ENCODE measurements around the gene TMEM94.
"Not testable (repeated sequence)": the region's sequence is repeated elsewhere in the genome, so short reads cannot be mapped to it uniquely, and the experiment has no call there.

The TMEM94 gene

DNA sequence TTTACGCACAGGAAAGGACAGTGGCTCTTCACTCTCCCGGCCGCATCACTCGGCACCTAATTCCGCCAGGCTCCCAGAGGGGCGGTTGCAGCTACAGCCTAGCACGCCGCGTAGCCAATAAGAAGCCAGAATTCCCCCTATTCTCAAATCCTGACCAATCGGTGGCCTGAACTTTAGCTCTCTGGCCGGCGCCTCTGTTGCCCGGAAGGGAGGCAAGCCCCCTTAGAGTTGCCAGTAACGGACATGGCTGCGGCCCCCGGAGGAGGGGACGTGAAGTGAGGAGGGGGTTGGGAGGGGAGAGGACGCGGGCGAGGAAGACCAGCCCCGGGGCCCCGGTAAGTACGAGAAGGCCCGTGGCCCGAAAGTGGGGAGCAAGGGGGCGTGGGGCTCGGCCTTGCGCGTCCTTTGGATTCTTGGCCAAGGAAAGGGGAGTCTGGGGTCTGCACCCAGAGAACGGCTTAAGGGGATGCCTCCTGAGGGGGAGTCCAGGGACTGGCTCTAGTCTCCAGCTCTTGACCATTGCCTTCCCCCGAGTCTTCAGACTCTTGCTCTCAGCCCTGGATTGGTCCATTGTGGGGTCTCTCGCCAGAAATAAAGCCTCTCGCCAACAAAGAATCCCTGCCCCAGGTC is at the start of gene TMEM94:
TMEM94 (plus strand) TSS at position 219 of the 630 bp plus-strand sequence. CDS start 15,271 bp downstream, outside the sequence.
- peak; percentile 90 for DNase-seq

DNA sequence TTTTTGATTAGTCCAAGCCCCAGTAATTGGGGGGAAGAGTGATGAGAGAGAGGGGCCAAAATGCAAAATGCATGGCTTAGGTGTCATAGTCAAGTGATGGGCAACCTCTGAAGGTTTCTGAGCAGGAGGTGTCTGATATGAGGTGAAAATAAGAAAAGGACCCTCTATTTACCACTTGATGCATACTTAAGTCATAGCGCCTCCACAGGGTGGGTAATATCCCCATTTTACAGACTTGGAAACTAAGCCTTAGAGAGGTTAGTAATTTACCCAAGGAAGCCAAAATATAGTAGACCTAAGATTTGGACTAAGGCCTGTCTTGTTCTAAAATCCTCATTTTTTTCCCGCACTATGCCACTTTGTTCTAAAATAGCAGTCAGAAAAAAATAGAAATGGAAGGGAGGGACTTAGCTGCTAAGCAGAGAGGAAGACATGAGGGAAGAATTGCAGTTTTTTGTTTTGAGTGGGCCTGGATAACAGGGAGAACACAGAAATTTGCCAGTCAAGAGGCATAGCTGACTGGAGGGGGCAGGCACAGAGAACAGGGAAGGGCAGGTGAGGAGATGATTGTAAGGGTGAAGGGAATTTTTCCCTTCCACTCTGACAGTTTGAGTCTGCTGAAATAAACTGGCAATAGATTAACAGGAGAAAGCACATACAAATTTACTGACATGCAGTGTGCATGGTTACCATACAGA is 48.6 kb upstream of the TMEM94 start:
- DNase-seq = no peak

DNA sequence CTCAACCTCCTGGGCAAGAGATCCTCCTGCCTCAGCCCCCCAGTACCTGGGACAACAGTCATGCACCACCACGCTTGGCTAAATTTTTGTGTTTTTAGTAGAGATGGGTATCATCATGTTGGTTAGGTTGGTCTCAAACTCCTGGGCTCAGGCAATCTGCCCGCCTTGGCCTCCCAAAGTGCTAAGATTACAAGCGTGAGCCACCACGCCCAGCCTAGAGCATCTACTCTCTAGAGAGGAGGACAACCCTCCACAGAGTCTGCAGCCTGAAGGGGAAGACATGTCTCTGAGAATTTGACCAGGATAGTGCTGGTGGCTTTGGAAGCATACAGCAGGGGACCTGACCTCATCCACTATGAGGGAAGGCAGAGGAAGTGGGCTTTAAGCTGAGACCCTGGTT is 46.3 kb upstream of the TMEM94 start:
- no peak for DNase-seq

DNA sequence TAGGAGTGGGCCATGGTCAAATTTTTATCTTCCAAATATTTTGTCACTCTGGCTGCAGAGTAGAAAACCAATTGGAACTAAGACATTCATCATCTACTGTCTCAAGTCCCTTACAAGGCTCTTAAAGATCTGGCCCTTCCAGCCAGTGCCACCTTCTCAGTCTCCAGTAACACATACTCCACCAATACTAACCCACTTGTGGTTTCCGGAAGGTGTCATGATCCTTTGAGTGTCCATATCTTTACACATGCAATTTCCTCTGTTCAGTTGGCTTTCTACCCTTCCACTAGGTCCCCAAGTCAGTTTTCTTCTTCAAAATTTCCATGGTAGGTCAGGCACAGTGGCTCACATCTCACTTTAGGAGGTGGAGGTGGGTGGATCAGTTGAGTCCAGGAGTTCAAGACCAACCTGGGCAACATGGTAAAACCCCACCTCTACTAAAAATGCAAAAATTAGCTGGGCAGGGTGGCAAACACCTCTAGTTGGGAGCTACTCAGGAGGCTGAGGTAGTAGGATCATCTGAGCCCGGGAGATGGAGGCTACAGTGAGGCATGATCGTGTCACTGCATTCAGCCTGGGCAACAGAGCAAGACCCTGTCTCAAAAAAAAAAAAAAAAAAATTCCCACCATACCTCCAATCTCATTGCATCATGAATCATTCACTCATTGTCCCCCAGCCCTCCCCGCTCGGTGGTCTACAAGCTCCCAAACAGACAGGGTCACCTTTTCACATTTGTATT is 44.9 kb upstream of the TMEM94 start:
- no peak for DNase-seq

DNA sequence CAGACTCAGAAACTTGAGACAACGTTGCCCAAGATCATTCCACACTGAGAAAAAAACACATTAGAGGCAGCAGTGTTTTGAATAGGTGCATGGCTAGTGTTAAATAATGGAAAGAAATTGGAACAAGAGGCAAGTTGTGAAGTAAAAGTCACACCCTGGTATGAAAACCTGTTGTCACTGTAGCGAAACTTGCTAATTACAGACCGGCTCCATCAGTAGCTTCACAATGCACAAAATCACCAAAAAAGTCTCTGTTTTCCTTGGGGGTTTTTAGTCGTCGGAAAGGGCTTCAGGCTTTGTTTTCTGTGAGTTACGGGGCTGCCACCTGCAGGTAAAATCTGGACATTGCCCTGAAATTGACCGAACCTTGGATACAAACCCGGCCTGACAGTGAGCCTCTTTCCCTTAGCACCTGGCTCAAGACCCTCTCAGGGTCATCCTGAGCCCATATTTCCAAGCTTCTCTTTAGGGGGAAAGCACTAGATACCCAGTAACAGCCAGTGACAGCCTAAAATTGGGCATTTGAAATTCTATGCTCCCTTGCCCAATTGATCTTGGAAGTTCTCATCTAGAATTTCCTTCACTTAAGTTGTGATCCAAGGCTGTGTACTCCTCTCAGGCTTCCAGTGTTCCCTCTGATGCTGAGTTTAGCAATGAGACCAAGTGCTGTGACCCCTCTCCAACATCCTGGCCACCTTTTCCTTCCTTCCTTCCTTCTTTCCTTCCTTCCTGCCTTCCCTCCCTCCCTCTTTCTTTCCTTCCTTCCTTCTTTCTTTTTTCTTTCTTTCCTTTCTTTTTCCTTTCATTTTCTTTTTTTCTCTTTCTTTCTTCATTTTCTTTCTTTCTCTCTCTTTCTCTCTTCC is 43.7 kb upstream of the TMEM94 start:
- peak; percentile 61 for DNase-seq

DNA sequence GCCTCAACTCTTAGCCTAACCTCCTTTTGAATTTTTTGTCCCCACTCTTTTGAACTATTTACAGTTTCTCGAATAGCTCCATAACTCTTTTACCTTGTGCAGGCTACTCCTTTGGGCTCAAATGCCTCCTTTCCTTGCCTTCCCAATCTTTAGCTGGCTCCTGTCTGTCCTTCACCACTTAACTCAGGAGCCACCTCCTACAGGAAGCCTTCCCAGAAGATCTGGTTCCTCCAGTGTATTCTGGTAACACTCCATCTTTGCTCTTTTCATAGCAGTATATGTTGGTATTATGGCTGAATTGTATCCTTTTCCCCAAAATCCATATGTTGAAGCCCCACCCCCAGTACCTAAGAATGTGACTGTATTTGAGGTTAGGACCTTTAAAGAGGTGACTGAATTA is 41.9 kb upstream of the TMEM94 start:
- DNase-seq = no peak

DNA sequence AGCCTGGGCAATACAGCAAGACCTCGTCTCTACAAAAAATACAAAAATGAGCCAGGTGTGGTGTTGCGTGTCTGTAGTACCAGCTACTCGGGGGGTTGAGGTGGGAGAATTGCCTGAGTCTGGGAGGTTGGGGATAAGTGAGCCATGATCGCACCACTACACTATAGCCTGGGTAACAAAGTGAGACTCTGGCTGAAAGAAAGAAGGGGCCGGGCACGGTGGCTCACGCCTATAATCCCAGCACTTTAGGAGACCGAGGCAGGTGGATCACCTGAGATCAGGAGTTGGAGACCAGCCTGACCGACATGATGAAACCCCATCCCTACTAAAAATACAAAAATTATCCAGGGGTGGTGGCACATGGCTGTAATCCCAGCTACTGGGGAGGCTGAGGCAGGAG is 40.4 kb upstream of the TMEM94 start:
- DNase-seq = no peak

DNA sequence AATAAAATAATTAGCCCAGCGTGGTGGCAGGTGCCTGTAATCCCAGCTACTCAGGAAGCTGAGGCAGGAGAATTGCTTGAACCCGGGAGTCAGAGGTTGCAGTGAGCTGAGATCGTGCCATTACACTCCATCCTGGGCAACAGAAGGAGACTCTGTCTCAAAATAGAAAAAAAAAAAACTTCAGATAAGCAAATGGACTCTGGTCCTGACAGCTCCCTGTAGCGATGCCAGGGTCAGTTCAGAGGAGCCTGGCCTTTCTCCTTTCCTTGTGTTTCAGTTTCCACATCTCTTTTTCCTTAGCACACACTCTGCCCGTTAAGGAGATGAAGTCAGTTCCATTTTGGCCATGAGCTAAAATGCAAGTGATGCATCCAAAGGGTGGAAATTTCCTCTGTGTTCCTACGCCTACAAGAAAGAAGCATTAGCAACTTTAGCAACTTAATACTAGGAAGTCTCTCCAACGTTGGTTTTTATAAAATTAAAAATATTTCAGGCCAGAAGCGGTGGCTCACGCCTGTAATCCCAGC is 39.3 kb upstream of the TMEM94 start:
- DNase-seq = no peak

DNA sequence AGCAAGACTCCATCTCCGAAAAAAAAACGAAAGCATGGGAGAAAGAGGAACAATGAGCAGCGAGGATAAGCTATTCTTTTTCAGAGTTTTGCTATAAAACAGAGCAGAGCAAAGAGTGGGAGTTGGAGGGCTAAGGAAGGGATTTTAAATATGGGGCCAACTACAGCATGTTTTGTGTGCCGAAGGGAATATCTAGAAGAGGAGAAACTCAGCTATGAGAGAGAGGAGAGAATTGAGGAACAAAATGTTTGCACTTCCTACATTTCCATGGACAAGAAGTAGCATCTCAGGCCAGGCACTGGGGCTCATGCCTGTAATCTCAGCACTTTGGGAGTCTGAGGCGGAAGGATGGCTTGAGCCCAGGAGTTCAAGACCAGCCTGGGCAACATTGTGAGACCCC is 37.9 kb upstream of the TMEM94 start:
- no peak for DNase-seq

DNA sequence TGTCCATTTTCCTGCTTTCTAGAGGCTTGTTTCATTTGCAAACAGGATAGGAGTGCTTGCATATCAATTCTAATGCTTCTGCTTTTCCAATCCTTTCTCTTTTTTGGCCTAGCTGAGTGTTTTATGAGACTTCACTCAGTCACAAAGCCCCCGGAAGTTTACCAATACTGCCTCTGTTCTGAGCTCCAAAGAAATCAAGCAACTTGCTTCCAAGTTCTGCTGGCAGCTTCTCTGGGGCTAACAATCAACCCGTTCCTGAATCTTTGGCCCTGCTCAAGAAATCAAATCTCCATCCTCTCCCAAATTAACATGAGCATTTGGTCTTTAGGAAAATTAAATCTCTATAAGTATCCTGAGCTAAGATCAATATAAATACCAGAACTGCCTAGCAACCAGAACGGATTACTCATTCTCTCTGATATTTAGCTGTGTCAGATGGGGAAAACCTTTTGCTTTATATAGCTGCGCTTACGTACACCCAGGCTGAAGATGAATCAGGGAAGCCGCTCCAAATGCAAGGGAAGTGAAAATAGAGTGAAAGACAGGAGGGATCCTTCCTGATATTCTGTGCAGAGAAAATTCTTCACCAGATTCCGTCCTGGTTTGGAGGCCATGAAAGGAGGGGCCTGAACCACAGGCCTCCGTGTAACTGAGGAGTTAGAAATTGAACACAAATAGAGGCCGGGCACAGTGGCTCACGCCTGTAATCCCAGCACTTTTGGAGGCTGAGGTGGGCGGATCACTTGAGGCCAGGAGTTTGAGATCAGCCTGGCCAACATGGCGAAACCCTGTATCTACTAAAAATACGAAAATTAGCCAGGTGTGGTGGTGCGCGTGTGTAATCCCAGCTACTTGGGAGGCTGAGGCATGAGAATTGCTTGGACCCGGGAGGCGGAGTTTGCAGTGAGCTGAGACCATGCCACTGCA is 27.6 kb upstream of the TMEM94 start:
- DNase-seq = no peak

DNA sequence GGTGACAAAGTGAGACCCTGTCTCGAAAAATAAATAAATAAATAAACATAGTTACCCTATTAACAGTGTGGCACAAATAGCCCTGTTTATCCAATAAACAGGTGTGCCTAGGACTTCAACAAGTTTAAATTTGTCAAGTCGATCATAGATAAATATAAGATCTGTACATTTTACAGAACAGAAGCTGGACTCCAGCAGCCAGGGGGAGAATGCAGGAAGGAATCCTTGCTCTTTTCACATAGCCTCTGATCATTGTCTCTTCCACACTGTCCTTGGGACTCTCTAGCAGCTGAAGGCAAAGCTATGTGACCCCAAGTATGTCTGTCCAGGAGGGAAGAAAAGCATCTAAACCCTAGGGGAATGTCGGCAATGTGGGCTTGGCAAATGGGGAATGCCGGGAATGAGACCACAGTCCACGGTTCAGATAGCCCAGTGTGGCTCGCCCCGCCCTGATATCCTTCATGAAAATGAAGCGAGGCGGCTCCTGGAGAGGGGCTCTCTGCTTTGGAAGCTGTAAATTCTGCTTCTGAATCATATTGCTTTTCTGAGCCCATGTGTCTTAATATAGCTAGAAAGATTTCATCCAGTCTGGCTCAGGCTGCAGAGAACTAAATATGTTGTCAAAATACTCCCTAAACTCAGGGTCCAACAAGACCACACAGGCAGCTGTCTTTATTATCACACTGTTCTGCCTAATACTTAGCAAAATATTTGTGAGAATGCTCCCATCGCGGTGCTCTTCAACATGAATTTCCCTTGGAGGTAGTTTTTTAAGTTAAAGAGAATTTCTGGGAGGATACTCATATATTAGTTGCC is 26.1 kb upstream of the TMEM94 start:
- DNase-seq = no peak

DNA sequence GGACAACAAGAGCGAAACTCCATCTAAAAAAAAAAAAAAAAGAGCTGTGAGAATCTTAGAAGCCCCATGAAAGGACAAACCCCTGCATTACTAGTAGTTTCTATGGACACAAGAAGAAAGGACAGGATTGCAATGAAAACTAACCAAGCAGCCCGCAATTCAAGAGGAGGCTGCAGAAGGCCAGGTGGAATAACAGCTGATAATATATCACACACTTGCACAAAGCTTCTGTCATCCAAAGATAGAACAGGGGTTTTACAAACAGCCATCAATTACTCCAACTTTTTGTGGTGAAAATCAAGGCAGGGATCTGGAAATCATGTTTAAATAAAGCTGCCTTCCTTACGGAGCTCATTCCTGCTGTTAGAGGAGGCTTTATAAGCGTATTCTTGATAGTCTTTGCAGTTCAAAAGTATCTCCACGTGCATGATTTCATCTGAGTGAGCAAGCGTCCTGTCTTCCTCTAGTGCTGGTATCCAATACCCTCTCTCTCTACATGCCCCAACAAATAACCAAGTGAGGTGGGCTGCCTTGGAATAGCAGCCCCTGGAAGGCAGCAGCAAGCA is 23.1 kb upstream of the TMEM94 start:
- DNase-seq = no peak

DNA sequence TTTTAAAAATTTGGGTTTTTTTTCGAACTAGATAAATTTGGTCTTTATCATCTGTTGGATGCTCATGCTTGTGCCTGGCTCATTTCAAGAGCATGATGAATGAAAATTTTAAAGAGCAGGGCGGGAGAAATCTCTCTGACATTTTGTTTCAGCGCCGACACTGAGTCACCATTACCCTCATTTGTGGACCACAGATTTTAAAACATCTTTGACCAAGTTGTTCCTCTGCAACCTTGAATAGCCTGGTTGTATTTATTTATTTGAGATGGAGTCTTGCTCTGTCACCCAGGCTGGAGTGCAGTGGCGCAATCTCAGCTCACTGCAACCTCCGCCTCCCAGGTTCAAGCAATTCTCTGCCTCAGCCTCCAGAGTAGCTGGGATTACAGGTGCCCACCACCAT is 22.0 kb upstream of the TMEM94 start:
- not testable (repeated sequence) for DNase-seq

DNA sequence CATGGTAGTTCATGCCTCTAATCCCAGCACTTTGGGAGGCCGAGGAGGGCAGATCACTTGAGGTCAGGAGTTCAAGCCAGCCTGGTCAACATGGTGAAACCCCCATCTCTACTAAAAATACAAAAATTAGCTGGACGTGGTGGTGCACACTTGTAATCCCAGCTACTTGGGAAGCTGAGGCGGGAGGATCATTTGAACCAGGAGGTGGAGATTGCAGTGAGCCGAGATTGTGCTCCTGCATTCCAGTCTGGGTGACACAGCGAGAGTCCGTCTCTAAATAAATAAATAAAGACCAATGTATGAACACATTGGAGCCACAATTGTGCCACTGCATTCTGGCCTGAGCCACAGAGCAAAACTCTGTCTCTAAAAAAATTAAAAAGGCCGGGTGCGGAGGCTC is 19.0 kb upstream of the TMEM94 start:
- not testable (repeated sequence) for DNase-seq

DNA sequence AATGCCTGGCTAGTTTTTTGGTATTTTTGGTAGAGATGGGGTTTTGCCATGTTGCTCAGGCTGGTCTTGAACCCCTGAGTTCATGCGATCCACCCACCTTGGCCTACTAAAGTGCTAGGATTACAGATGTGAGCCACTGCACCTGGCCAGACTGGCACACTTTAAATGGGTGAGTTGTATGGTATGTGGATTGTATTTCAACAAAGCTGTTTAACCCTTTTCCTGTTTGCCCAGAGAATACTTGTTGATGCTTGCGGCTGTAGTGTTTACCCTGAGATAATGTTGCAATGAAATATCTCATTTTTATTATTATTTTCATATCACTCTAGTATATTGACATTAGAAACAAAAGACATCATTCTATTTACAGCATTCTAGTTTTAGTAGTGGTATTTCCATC is 17.1 kb upstream of the TMEM94 start:
- no peak for DNase-seq

DNA sequence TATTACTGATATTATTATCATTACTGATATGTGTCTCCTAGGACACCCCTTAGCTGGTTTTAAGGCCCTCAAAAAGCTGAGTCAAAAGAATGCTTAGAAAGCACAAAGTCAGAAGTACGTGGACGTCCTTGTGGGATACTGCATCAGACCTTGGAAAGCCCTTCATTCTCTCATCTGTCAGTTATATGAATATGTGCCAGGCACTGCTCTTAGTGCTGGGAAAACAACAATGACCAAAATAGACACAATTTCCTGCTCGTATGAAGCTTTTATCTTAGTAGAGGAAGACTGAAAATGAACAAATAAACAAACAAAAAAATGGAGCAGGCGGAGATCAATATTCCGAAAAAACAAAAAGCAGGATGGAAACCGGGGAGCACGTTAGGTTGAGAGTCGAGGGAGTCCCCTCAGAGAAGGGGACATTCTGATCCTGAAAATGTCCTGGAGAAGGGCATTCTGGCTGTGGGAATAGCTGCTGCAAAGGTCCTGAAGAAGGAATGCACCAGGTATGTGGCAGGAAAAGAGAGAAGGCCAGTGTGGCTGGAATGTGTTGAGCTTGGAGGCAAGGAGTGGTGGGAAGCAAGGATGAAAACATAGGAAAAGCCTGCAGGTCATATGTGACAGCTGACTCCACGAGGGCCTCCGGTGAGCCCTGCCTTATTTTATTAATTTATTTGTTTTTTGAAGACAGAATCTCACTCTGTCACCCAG is 15.5 kb upstream of the TMEM94 start:
- no peak for DNase-seq

DNA sequence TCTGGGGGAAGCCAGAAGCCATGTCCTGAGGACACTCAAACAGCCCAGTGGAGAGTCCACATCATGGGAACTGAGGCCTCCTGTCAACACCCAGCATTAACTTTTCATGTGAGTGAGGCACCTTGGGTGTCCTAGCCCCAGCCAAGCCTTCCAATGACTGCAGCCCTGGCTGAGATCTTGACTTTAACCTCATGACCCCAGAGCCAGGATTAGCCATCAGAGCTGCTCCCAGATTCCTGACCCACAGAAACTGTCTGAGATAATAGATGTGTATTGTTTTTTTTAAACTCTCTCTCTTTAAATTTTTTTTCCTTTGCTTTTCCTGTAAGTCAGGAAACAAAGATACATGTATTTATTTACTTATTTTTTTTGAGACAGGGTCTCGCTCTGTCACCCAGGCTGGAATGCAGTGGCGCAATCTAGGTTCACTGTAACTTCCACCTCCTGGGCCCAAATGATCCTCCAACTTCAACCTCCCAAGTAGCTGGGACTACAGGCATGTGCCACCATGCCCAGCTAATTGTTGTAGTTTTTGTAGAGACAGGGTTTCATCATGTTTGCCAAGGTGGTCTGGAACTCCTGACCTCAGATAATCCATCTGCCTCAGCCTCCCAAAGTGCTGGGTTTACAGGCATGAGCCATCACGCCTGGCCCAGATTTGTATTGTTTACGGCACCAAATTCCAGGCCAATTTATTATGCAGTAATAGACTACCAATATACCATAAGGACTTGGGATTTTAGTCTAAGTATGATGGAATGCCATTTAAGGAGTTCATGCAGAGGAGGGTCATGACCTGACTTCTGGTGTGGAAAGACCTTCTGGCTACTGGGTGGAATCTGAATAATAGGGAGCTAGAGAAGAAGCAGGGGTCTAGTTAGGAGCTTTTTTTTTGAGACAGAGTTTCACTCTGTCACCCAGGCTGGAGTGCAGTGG is 14.0 kb upstream of the TMEM94 start:
- DNase-seq = no peak

DNA sequence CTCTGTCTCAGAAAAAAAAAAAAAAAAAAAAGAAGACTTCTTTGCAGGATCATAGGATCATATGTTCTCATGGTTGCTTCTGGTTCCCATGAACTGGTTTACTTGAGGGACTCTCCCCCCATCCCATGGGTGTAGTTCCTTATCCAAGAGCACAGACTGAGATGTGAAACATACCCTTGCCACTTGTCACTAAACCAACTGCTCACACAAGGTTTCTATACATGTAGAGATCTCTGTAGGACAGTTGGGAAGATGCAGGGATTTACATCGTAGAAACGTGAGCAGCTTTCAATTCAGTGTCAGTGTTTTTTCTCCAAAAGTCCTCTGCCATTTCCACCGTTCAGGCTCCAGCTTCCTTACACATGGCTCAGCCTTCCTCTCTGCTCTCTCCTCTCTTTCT is 11.1 kb upstream of the TMEM94 start:
- no peak for DNase-seq

DNA sequence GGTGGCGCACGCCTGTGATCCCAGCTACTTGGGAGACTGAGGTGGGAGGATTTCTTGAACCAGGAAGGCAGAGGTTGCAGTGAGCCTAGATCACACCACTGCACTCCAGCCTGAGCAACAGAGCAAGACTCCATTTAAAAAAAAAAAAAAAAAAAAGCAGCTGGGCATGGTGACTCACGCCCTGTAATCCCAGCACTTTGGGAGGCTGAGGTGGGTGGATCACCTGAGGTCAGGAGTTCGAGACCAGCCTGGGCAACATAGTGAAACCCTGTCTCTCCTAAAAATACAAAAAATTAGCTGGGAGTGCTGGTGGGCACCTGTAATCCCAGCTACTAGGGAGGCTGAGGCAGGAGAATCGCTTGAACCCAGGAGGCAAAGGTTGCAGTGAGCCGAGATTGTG is 10.5 kb upstream of the TMEM94 start:
- not testable (repeated sequence) for DNase-seq
